Stimulated activated CD8-positive, alpha-beta memory T cell treated with anti-CD3 and anti-CD28 coated beads, Interleukin-4, amount 100 ng/mL, for 48 hours (primary cell): Measurements from ENCODE around the gene MAP3K3.

ENCODE experiments used
- DNase-seq: peaks from one replicate; pipeline ENCODE4 v3.0.0-alpha.2; 2020

Gene MAP3K3

GRCh38 chr17:63653050-63653449, 30.8 kb downstream of the MAP3K3 start:
- no peak for DNase-seq

- no peak for DNase-seq
These were observed 35.6 kb downstream of the MAP3K3 start for GRCh38 chr17:63657786-63658185.

GRCh38 chr17:63658366-63658765, 36.1 kb downstream of the MAP3K3 start:
- DNase-seq: no peak

- DNase-seq: no peak
These were observed 37.6 kb downstream of the MAP3K3 start for GRCh38 chr17:63659850-63660249.

- no peak for DNase-seq
These were observed 43.5 kb downstream of the MAP3K3 start for GRCh38 chr17:63665527-63666214.

- no peak for DNase-seq
These were observed 50.6 kb downstream of the MAP3K3 start for GRCh38 chr17:63672856-63673255.

GRCh38 chr17:63675231-63675606, 53.0 kb downstream of the MAP3K3 start:
- DNase-seq: no peak

- DNase-seq: no peak
These were observed 53.7 kb downstream of the MAP3K3 start for GRCh38 chr17:63675607-63676546.

- DNase-seq: no peak
These were observed 54.4 kb downstream of the MAP3K3 start for GRCh38 chr17:63676584-63676983.

GRCh38 chr17:63679214-63679613, 57.0 kb downstream of the MAP3K3 start:
- DNase-seq: no peak

GRCh38 chr17:63680700-63681099, 58.5 kb downstream of the MAP3K3 start:
- no peak for DNase-seq

- no peak for DNase-seq
These were observed 59.3 kb downstream of the MAP3K3 start for GRCh38 chr17:63681530-63681929.

GRCh38 chr17:63682441-63682840, 60.2 kb downstream of the MAP3K3 start:
- DNase-seq: no peak

- no peak for DNase-seq
These were observed 60.8 kb downstream of the MAP3K3 start for GRCh38 chr17:63682981-63683380.

- no peak for DNase-seq
These were observed 62.8 kb downstream of the MAP3K3 start for GRCh38 chr17:63685041-63685440.

- DNase-seq: no peak
These were observed 63.4 kb downstream of the MAP3K3 start for GRCh38 chr17:63685578-63685977.

- DNase-seq: no peak
These were observed 64.0 kb downstream of the MAP3K3 start for GRCh38 chr17:63686138-63686685.

- DNase-seq: peak; percentile 52
These were observed 66.3 kb downstream of the MAP3K3 start for GRCh38 chr17:63688396-63689020.

- no peak for DNase-seq
These were observed 67.3 kb downstream of the MAP3K3 start for GRCh38 chr17:63689479-63689878.

- DNase-seq: no peak
These were observed 70.1 kb downstream of the MAP3K3 start for GRCh38 chr17:63692195-63692816.

- DNase-seq: no peak
These were observed 71.3 kb downstream of the MAP3K3 start for GRCh38 chr17:63693411-63694113.

GRCh38 chr17:63694229-63694949, 72.2 kb downstream of the MAP3K3 start:
- DNase-seq: peak; percentile 38
